Activated B cell treated with CpG ODN at 0.5 μM for 24 hours (primary cell): ENCODE data around the gene POLR2A. TPM values are rescaled to one million over a fixed set of nuclear protein-coding genes. Genes with fewer than 3 reads are reported as not detected.
A peak's percentile ranks its signal among the peaks of the same experiment; 100 is the strongest.

Experiments used
- ATAC-seq: fragments of 200-7000 bp; cut with Tn5 transposase; one replicate; pipeline ENCODE4 v1.10.0; 2021; ENCODE audit warnings: low read depth, mild to moderate bottlenecking, moderate library complexity
- CTCF ChIA-PET: fragments of 350-600 bp; sonication (Branson Sonifier 250); formaldehyde crosslinking; loops from one replicate; lab custom pipeline; 2021; ENCODE audit warnings: antibody characterized with exemption; lab: Charles Lee
- POLR2A ChIA-PET: fragments of 350-600 bp; sonication (Branson Sonifier 250); formaldehyde crosslinking; loops from one replicate; lab custom pipeline; 2021; ENCODE audit warnings: antibody characterized with exemption; lab: Charles Lee
- DNase-seq: peaks from one replicate; pipeline ENCODE4 v3.0.0; 2022
- H3K27ac Mint-ChIP-seq: one replicate; pipeline ENCODE4 v1.8.0; 2020; ENCODE audit warnings: mixed read lengths
- H3K27me3 Mint-ChIP-seq: one replicate; pipeline ENCODE4 v1.8.0; 2021; ENCODE audit warnings: mixed read lengths
- H3K36me3 Mint-ChIP-seq: one replicate; pipeline ENCODE4 v1.8.0; 2021; ENCODE audit warnings: low read depth, mixed read lengths
- H3K4me1 Mint-ChIP-seq: one replicate; pipeline ENCODE4 v1.8.0; 2021; ENCODE audit warnings: mixed read lengths
- H3K4me3 Mint-ChIP-seq: one replicate; pipeline ENCODE4 v1.8.0; 2020; ENCODE audit warnings: mild to moderate bottlenecking, mixed read lengths
- H3K9me3 Mint-ChIP-seq: one replicate; pipeline ENCODE4 v1.8.0; 2020; ENCODE audit warnings: mixed read lengths
- CTCF ChIP-seq: fragments of 200-600 bp; IDR thresholded peaks from one replicate; pipeline ENCODE4 v1.8.0; 2022; ENCODE audit warnings: antibody characterized with exemption, mild to moderate bottlenecking
- intact Hi-C: fragments of 100-400 bp; cut with micrococcal nuclease; formaldehyde crosslinking; loops from one replicate; pipeline ENCODE4 v1.15.1; 2024
- total RNA-seq: library from RNA; stranded (reverse); gene quantifications from 2 replicates; pipeline ENCODE4 v1.2.3, GENCODE V29; 2022

Gene POLR2A
- total RNA-seq, 1 donor from 2014 or later: 162 TPM

GRCh38 chr17:7483255-7484066 lies 705 bp upstream of the POLR2A start:
- no peaks in the 10 kb centered on the region for H3K27me3 Mint-ChIP-seq
- DNase-seq (peak; percentile 85), ATAC-seq (peak; percentile 59)
- no peak for TF ChIP-seq CTCF
- no peaks in the 10 kb centered on the region for H3K9me3 Mint-ChIP-seq
- CTCF ChIA-PET: no interaction called here
- POLR2A ChIA-PET: interaction anchor here (0.6 to 5.0 kb wide), 65 partner anchors 8 to 1339 kb away, joined by 3 to 87 read pairs (median 5); partner anchors contain the start of genes ACAP1, CD68, CHRNB1 and CTDNEP1
- intact Hi-C loops: loop anchor here (1.0 to 5.0 kb wide), 16 partner anchors 28 to 359 kb away; partner anchors contain the start of genes CTDNEP1, EIF5A, ELP5 and NEURL4
- H3K4me3 Mint-ChIP-seq: peak overlapping the region; percentile 98
- H3K4me1 Mint-ChIP-seq: peaks cover 67% of the 10 kb centered on the region
- peaks cover 37% of the 10 kb centered on the region for H3K36me3 Mint-ChIP-seq
- peak overlapping the region; percentile 100 for H3K27ac Mint-ChIP-seq

- DNase-seq: no peak
- no peak for ATAC-seq
- POLR2A ChIA-PET: interaction anchor here (0.6 to 5.0 kb wide), 47 partner anchors 8 to 763 kb away, joined by 3 to 87 read pairs (median 6); partner anchors contain the start of genes ACAP1, CHRNB1, CTC1 and CTDNEP1
- no peak for TF ChIP-seq CTCF
- Mint-ChIP-seq H3K36me3 (peaks cover 49% of the 10 kb centered on the region), H3K27ac (peak overlapping the region; percentile 100), H3K4me1 (peaks cover 73% of the 10 kb centered on the region), H3K4me3 (peak overlapping the region; percentile 98), H3K27me3 (no peaks in the 10 kb centered on the region), H3K9me3 (no peaks in the 10 kb centered on the region)
- CTCF ChIA-PET: interaction anchor here (0.9 to 2.4 kb wide), 4 partner anchors 40 to 129 kb away, joined by 3 to 10 read pairs (median 5); no protein-coding TSS in a partner anchor
- intact Hi-C loops: loop anchor here (1.0 to 5.0 kb wide), 16 partner anchors 30 to 358 kb away; partner anchors contain the start of genes CTDNEP1, EIF5A, ELP5 and NEURL4
These were observed 782 bp downstream of the POLR2A start for GRCh38 chr17:7484919-7485377.

- TF ChIP-seq CTCF: no peak
- CTCF ChIA-PET: interaction anchor here (1.2 to 2.4 kb wide), 3 partner anchors 30 to 130 kb away, joined by 3 to 10 read pairs (median 7); no protein-coding TSS in a partner anchor
These were observed 2.0 kb downstream of the POLR2A start for GRCh38 chr17:7486181-7486580.

GRCh38 chr17:7490144-7490543 lies 6.0 kb downstream of the POLR2A start:
- no peak for TF ChIP-seq CTCF
- H3K36me3 Mint-ChIP-seq: peaks cover 63% of the 10 kb centered on the region

More at GRCh38 chr17:7486181-7486580, 2.0 kb downstream of the POLR2A start:
- peak overlapping the region; percentile 63 for H3K27ac Mint-ChIP-seq
- intact Hi-C loops: no loop called here
- POLR2A ChIA-PET: interaction anchor here (0.5 to 5.0 kb wide), 10 partner anchors 11 to 201 kb away, joined by 3 to 87 read pairs (median 5); partner anchors contain the start of genes TMEM102, TP53 and WRAP53
- no peaks in the 10 kb centered on the region for H3K27me3 Mint-ChIP-seq
- H3K4me1 Mint-ChIP-seq: peaks cover 73% of the 10 kb centered on the region
- no peak for ATAC-seq
- no peak for DNase-seq
- no peaks in the 10 kb centered on the region for H3K9me3 Mint-ChIP-seq
- peaks cover 55% of the 10 kb centered on the region for H3K36me3 Mint-ChIP-seq
- peak overlapping the region; percentile 98 for H3K4me3 Mint-ChIP-seq

More at GRCh38 chr17:7490144-7490543, 6.0 kb downstream of the POLR2A start:
- no peak overlapping the region for H3K4me3 Mint-ChIP-seq
- H3K9me3 Mint-ChIP-seq: no peaks in the 10 kb centered on the region
- no peaks in the 10 kb centered on the region for H3K27me3 Mint-ChIP-seq
- intact Hi-C loops: no loop called here
- ATAC-seq (no peak), DNase-seq (no peak)
- no peak overlapping the region for H3K27ac Mint-ChIP-seq
- H3K4me1 Mint-ChIP-seq: peaks cover 65% of the 10 kb centered on the region
- ChIA-PET CTCF (interaction anchor here (0.8 kb wide), 1 partner anchor 25 kb away, joined by 3 read pairs; no protein-coding TSS in a partner anchor), POLR2A (no interaction called here)
